K562 (cell line): ENCODE measurements around the gene PROK2.

Source experiments
- KAT7 ChIP-seq: sonication (generic); formaldehyde crosslinking; IDR thresholded peaks from 2 replicates; pipeline ENCODE4 v1.8.0; 2022; ENCODE audit warnings: missing genetic modification reagents, mild to moderate bottlenecking, borderline replicate concordance
- NR2F6 ChIP-seq: fragments of 450-650 bp; formaldehyde crosslinking; IDR thresholded peaks from 2 replicates; pipeline ENCODE4 v1.4.0; 2020; ENCODE audit warnings: mild to moderate bottlenecking
- POLR2A ChIP-seq: fragments of 450-650 bp; conservative IDR thresholded peaks from 2 replicates; pipeline ENCODE4 v1.6.1; 2016
- RCOR1 ChIP-seq, 2 experiments: IDR thresholded peaks; 2 replicates each; pipeline ENCODE4 v1.6.1; 2012; ENCODE audit warnings: low read depth in 2 of 2, low read length in 2 of 2, borderline replicate concordance in 1 of 2, improper control_type of control experiment in 1 of 2
- SMAD1 ChIP-seq: fragments of 150-350 bp; IDR thresholded peaks from 2 replicates; pipeline ENCODE4 v1.6.1; 2014; ENCODE audit warnings: low read length, low read depth; ENCODE audit not compliant: partially characterized antibody
- ZNF263 ChIP-seq: sonication (generic); formaldehyde crosslinking; IDR thresholded peaks from 2 replicates; pipeline ENCODE4 v1.8.0; 2022; ENCODE audit warnings: mild to moderate bottlenecking, missing genetic modification reagents, borderline replicate concordance
- TF ChIP-seq, protein P1 (sequence below): fragments of 250-450 bp; sonication (Bioruptor Pico); IDR thresholded peaks from 2 replicates; pipeline ENCODE4 v1.4.0; 2020

DNA sequence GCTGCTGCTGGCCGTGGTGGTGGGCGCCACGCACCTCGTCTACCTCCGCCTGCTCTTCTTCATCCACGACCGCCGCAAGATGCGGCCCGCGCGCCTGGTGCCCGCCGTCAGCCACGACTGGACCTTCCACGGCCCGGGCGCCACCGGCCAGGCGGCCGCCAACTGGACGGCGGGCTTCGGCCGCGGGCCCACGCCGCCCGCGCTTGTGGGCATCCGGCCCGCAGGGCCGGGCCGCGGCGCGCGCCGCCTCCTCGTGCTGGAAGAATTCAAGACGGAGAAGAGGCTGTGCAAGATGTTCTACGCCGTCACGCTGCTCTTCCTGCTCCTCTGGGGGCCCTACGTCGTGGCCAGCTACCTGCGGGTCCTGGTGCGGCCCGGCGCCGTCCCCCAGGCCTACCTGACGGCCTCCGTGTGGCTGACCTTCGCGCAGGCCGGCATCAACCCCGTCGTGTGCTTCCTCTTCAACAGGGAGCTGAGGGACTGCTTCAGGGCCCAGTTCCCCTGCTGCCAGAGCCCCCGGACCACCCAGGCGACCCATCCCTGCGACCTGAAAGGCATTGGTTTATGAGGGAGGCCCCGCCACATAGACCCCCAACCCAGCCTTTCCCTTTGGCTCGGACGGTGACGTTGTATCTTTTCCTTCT lies 30.2 kb downstream of the PROK2 start:
- no peak for TF ChIP-seq KAT7 (CRISPR knock-in tag)
- no peak for TF ChIP-seq POLR2A
- no peak for TF ChIP-seq NR2F6 (CRISPR knock-in tag)
- TF ChIP-seq SMAD1, result no peak
- no peak for TF ChIP-seq RCOR1 (IDR thresholded peaks at IDR 0.05; ENCODE audit: borderline replicate concordance in 1 of 2, low read depth in 2 of 2, low read length in 2 of 2)
- no peak for TF ChIP-seq ZNF263 (CRISPR knock-in tag)
- TF ChIP-seq, protein P1, sequence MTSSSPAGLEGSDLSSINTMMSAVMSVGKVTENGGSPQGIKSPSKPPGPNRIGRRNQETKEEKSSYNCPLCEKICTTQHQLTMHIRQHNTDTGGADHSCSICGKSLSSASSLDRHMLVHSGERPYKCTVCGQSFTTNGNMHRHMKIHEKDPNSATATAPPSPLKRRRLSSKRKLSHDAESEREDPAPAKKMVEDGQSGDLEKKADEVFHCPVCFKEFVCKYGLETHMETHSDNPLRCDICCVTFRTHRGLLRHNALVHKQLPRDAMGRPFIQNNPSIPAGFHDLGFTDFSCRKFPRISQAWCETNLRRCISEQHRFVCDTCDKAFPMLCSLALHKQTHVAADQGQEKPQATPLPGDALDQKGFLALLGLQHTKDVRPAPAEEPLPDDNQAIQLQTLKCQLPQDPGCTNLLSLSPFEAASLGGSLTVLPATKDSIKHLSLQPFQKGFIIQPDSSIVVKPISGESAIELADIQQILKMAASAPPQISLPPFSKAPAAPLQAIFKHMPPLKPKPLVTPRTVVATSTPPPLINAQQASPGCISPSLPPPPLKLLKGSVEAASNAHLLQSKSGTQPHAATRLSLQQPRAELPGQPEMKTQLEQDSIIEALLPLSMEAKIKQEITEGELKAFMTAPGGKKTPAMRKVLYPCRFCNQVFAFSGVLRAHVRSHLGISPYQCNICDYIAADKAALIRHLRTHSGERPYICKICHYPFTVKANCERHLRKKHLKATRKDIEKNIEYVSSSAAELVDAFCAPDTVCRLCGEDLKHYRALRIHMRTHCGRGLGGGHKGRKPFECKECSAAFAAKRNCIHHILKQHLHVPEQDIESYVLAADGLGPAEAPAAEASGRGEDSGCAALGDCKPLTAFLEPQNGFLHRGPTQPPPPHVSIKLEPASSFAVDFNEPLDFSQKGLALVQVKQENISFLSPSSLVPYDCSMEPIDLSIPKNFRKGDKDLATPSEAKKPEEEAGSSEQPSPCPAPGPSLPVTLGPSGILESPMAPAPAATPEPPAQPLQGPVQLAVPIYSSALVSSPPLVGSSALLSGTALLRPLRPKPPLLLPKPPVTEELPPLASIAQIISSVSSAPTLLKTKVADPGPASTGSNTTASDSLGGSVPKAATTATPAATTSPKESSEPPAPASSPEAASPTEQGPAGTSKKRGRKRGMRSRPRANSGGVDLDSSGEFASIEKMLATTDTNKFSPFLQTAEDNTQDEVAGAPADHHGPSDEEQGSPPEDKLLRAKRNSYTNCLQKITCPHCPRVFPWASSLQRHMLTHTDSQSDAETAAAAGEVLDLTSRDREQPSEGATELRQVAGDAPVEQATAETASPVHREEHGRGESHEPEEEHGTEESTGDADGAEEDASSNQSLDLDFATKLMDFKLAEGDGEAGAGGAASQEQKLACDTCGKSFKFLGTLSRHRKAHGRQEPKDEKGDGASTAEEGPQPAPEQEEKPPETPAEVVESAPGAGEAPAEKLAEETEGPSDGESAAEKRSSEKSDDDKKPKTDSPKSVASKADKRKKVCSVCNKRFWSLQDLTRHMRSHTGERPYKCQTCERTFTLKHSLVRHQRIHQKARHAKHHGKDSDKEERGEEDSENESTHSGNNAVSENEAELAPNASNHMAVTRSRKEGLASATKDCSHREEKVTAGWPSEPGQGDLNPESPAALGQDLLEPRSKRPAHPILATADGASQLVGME (CRISPR knock-in tag), result no peak
